Activated CD8-positive, alpha-beta memory T cell treated with anti-CD3 and anti-CD28 coated beads for 48 hours (primary cell): ENCODE measurements around the gene RPTN.

ENCODE experiments used
- DNase-seq, 3 experiments: peaks; one replicate each; pipeline ENCODE4 v3.0.0-alpha.2; 2020; ENCODE audit warnings: low read depth in 2 of 3, low spot score in 2 of 3

RPTN gene

GRCh38 chr1:152112101-152112884 is 46.7 kb downstream of the RPTN start:
- no peak for DNase-seq

GRCh38 chr1:152111515-152111968 is 47.5 kb downstream of the RPTN start:
- peak in 1 of 3 experiments; percentile 12 for DNase-seq

- peak in 1 of 3 experiments; percentile 12 for DNase-seq
Observed at GRCh38 chr1:152110860-152111514, 48.0 kb downstream of the RPTN start.

- DNase-seq = no peak
Observed at GRCh38 chr1:152110365-152110859, 48.6 kb downstream of the RPTN start.

GRCh38 chr1:152109998-152110294 is 49.1 kb downstream of the RPTN start:
- no peak for DNase-seq

- DNase-seq = no peak
Observed at GRCh38 chr1:152109231-152109997, 49.6 kb downstream of the RPTN start.

GRCh38 chr1:152108882-152109222 is 50.2 kb downstream of the RPTN start:
- DNase-seq = no peak

- no peak for DNase-seq
Observed at GRCh38 chr1:152107984-152108881, 50.8 kb downstream of the RPTN start.

GRCh38 chr1:152107031-152107983 is 51.7 kb downstream of the RPTN start:
- DNase-seq = no peak

- DNase-seq = no peak
Observed at GRCh38 chr1:152104854-152105253, 54.2 kb downstream of the RPTN start.
